Measurements from ENCODE around the gene MAP3K10.
A peak's percentile ranks its signal among the peaks of the same experiment; 100 is the strongest.

The MAP3K10 gene

DNA sequence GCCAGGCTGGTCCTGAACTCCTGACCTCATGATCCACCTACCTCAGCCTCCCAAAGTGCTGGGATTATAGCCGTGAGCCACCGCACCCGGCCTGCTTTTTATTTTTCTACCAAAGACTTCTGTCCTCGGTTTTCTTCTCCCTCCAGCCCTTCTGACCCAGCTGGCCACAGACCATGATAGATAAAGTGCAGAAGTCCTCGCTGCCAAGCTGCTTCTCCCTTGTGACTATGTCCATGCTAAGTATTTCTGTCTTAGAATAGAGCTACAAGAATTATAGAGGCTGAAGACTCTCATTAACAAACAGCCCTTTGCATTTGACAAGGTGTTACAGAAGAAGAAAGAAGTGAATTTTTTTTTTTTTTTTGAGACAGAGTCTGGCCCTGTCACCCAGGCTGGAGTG, 15.4 kb upstream of the MAP3K10 start:
- no peak for DNase-seq

DNA sequence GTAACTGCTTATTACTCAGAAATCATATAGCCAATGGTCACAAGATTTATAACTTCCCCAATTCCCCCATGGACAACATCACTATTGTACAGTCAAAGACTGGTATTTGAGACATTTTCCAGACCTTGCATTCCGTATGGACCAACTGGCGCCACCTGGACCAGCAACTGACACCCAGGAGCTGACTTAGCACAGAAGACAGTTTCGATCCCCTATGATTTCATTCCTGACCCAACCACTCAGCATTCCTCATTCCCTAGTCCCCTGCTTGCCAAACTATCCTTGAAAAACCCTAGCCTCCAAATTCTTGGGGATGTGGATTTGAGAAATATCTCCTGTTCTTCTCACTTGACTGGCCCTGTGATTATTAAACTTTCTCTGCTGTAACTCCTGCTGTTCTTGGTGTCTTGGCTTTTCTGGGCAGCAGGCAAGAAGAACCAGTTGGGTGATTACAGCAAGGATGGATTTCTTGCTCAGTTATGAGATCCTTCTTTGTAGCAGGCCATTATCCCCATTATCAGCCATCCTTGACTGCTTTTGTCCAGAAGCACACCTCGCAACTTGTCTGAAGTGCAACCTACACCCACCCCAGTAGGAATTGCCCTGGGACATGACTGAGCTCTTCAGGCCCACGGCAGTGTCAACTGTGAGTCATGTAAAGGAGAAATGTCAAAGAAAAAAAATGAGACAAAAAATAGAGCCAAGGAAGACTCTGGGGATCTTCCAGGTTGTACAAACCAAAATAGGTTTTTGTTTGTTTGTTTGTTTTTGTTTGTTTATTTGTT, 13.7 kb upstream of the MAP3K10 start:
- no peak for DNase-seq

GRCh38 chr19:40178756-40179155, 12.5 kb upstream of the MAP3K10 start:
- no peak for DNase-seq

DNA sequence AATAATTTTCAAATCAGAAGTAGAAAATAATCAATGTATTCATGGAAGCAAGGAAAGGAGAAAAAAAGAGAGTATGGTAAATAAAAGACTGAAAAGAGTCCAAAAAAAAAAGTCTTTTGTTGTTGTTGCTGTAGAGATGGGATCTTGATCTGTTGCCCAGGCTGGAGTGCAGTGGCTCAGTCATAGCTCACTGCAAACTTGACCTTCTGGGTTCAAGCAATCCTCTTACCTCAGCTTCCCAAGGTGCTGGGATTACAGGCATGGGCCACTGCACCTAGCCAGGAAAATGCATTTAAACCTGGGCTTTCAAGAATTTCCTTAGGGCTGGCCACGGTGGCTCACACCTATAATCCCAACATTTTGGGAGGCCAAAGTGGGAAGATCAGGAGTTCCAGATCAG, 7.0 kb upstream of the MAP3K10 start:
- no peak for DNase-seq

- DNase-seq: peak; percentile 19 to 43
Measured at GRCh38 chr19:40191836-40192646, 815 bp downstream of the MAP3K10 start.

DNA sequence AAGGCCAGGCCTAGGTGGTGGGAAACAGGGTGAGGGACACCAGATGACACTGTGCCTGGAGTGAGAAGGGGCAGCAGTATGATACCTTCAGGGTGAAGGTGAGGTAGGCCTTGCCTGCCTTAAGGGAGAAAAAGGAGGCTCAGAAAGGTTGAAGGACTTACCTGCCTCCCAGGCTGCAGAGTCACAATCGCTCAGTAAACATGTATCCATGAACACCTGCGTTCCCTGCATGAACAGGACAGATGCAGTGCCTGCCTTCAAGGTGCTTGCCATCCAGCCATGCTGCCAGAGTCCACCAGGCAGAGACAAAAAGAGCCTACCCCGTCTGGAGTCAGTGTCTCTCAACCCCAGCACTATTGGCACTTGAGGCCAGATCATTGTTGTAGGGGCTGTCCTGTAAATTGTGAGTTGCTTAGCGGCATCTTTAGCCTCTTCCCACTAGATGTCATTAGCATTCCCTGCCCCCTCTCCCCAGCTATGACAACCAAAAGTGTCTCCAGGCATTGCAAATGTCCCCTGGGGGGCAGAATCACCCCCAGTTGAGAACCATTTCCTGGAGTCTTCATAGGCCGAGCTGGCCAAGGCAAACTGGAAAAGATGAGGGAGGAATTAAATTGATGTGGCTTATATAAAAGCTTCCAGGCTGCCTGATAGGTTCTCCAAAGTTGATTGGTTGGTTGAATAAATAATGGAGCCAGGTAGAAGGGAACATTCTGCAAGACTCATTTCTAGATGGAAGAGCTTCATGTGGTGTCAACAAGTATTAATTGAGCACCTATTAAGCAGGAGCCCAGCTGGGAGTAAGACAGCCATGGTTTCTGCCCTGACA, 1.7 kb downstream of the MAP3K10 start:
- no peak for DNase-seq

- DNase-seq: no peak
Measured at GRCh38 chr19:40193587-40193849, 2.3 kb downstream of the MAP3K10 start.

DNA sequence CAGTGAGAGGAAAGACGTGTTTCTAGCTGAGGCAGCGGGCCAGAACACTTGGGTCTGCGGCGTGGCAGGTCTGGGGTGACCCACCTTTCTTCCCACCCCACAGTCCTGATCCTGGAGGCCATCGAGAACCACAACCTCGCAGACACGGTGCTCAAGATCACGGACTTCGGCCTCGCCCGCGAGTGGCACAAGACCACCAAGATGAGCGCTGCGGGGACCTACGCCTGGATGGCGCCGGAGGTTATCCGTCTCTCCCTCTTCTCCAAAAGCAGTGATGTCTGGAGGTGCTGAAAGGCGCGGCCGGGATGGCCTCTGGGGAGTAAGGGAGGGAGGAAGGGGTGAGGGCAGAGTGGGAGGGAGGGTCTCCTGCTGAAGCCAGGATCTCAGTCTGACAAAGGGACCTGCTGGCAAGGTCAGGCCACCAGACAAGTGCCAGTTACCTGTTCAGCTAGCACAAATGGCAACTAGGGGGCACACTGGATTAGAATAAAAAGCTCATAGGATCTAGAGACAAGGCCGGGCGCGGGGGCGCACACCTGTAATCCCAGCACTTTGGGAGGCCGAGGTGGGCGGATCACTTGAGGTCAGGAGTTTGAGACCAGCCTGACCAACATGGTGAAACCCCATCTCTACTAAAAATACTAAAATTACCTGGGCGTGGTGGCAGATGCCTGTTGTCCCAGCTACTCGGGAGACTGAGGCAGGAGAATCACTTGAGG, 7.2 kb downstream of the MAP3K10 start:
- DNase-seq: no peak

DNA sequence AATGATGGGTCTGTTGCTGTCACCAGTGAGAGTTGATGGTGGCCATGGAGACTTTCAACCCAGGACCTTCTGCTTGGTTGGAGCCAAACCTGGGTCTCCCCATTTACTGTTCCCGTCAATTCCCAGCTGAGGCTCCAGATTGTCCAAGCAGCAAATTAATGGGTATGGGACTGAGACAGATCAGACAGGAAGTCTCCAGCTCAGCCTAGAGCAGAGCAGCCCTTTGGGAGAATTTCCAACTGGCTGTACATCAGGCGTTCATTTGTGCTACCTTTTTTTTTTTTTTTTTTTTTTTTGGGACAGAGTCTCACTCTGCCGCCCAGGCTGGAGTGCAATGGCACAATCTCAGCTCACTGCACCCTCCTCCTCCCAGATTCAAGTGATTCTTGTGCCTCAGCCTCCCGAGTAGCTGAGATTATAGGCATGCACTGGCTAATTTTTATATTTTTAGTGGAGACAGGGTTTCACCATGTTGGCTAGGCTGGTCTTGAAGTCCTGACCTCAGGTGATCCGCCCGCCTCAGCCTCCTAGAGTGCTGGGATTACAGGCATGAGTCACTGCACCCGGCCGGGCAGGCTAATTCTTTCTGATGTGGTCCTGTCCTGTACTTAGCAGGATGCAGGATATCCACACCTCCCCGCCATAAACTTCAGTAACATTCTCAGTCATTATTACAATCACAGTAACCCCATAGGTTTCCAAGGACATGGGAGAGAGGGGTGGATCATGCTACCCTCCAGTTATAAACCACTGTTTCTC, 9.3 kb downstream of the MAP3K10 start:
- DNase-seq: no peak

DNA sequence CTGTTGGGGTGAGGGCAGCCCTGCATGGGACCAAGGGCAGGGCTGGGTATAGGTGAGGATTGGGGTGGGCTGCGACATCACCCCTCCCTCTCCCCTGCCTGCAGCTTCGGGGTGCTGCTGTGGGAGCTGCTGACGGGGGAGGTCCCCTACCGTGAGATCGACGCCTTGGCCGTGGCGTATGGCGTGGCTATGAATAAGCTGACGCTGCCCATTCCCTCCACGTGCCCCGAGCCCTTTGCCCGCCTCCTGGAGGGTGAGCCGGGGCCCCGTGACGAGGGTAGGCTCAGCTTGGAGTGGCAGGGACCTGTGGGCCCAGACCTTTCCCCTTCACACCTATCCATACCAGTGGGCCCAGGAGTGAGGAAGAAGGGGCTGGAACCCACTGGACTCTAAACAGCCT, 13.2 kb downstream of the MAP3K10 start:
- no peak for DNase-seq

DNA sequence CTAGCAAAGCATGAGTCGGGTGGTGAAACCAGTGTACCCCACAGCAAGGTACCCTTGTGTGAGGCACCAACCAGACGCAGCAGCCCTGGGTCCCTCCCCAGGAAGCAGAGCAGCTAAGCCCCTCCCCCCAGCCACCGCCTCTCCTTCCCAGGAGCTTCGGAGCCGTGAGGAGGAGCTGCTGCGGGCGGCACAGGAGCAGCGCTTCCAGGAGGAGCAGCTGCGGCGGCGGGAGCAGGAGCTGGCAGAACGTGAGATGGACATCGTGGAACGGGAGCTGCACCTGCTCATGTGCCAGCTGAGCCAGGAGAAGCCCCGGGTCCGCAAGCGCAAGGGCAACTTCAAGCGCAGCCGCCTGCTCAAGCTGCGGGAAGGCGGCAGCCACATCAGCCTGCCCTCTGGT, 14.5 kb downstream of the MAP3K10 start:
- no peak for DNase-seq

- no peak for DNase-seq
Measured at GRCh38 chr19:40208602-40209001, 17.4 kb downstream of the MAP3K10 start.

DNA sequence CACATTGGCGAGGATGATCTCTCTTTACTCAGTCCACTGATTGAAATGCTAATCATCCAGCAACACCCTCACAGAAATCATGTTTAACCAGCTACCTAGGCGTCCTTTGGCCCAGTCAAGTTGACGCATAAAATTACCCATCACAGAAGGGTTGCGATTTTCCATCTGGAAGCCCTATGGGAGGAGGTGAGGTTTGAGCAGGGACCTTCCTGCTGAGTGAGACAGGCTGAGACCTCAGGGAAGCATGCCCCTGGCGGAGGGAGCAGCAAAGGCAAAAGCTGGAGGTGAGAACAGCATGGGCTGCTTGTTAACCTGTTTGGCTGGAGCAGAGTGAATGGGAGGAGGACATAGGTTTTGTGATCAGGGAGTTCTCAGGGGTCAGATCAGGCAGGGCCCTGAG, 19.7 kb downstream of the MAP3K10 start:
- no peak for DNase-seq

DNA sequence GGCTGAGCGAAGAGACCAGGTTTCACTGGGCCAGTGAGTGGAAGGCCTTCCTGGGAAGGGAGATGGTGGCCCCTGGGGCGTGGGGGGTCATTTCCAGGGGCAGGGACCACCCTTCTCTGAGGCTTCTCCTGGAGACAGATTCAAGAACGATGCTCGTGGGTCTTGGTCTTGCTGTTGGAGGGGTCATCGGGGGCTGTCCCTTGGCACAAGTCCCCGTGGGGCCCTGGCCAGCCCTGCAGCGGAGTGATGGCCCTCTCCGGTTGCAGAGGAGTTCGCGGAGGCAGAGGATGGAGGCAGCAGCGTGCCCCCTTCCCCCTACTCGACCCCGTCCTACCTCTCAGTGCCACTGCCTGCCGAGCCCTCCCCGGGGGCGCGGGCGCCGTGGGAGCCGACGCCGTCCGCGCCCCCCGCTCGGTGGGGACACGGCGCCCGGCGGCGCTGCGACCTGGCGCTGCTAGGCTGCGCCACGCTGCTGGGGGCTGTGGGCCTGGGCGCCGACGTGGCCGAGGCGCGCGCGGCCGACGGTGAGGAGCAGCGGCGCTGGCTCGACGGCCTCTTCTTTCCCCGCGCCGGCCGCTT, 22.1 kb downstream of the MAP3K10 start:
- no peak for DNase-seq

- no peak for DNase-seq
Measured at GRCh38 chr19:40213882-40214570, 22.8 kb downstream of the MAP3K10 start.

DNA sequence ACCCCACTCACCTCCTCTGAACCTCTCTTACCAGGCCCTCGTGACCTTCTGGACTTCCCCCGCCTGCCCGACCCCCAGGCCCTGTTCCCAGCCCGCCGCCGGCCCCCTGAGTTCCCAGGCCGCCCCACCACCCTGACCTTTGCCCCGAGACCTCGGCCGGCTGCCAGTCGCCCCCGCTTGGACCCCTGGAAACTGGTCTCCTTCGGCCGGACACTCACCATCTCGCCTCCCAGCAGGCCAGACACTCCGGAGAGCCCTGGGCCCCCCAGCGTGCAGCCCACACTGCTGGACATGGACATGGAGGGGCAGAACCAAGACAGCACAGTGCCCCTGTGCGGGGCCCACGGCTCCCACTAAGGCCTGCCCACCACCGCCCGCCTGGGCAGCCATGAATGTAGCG, 23.7 kb downstream of the MAP3K10 start:
- DNase-seq: no peak

DNA sequence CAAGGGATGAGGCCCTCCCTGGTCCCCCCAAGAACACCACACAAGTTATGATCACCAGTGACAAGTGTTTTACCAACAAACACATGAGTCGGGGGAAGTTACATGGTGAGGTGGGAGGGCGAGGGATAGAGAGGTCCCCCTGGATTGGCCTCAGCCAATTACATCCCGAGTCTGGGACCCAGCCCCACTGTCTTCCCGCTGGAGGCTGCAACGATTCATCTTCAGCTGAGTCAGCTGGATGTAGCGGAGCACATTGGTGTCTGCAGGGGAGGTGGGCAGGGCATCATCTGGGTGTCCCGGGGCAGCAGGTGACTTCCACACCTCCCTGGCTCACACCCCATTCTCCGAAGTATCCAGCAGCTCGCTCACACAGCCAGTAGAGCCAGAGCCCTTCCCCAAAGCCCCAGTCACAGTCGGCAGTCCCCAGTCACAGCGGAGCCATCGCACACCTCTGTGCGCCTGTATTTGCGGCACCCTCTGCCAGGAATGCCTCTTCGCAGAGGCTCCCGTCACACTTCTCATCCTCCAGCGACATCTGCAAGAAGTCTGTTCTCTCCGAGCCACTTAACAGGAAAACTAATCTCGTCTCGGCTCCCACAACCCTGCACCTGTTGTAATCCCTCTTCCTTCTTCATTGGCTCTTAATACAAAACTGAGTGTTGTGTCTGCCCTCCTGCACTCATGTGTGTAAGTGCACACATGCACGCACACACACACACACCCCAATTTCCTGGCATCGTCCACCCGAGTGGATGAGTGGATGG, 25.0 kb downstream of the MAP3K10 start:
- no peak for DNase-seq

- no peak for DNase-seq
Measured at GRCh38 chr19:40216777-40217026, 25.5 kb downstream of the MAP3K10 start.

DNA sequence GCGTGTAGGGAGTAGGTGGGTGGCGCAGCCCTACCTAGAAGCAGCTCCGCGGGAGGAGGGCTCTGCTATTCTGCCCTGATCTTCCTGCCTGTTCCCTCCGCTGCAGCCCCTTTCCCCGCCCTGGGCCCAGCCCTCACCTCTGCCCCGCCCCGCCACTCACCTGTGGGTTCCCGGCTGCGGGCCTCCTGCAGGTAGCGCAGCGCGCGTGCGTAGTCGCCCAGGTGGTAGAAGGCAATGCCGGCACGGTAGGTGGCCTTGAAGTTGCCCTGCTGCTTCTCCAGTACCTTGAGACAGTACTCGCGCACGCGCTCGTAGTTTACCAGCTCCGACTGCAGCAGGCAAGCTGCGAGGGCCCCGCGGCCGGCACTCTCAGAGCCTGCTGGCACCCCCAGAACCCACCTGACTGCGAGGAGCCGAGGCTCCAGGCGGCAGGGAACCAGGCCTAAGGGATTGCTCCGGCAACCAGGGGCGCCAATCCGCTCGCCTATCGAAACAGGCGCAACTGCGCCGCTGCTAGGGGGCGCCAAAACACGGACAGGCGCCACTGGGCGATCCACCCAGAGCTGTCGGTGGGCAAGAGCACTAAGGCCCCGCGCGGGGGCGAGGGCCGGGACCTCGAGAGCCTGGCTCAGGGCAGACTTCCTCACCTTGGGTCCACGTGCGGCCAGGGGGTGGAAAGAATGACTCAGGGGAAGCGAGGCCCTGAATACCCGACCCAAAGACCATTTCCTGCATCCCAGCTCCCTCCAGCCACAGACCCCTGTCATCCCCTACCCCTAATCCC, 26.0 kb downstream of the MAP3K10 start:
- DNase-seq: peak in 1 of 2 donors; percentile 33
